ENCODE results near the gene CDHR2. TPM values are rescaled to one million over a fixed set of nuclear protein-coding genes. Genes with fewer than 3 reads are reported as not detected.

The CDHR2 gene
- total and polyA plus RNA-seq, 11 donors: 0.07 to 0.67 (median 0.35) TPM; not detected in 6

DNA sequence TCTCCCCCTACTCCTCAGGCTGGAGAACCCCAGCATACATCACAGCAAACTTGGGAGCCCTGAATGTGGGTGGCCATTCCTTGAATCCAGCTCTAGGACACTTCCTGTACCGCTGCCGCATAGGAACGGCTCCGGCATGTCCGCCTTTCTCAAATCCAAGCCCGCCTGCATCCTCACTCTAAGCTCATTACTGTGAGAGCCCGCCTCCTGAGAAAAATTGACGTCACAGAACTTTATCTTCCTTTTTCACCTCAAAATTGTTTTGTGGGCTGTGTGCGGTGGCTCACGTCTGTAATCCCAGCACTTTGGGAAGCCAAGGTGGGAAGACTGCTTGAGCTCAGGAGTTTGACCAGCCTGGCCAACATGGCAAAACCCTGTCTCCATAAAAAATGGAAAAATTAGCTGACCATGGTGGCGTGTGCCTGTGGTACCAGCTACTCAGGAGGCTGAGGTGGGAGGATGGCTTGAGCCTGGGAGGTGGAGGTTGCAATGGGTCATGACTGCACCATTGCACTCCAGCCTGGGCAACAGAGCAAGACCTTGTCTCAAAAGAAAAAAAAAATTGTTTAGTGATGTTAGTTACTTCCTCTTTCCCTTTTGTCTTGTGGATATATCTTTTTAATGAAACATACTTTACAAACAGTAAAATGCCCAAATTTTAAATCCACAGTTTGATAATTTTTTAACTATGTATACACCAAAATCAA, 34.7 kb upstream of the CDHR2 start:
- H3K4me3 ChIP-seq: no peak overlapping the region
- H3K36me3 ChIP-seq: peaks cover 0 to 10% (median 3%) of the 10 kb centered on the region in 9 donors
- TF ChIP-seq POLR2A (IDR thresholded peaks at IDR 0.05): no peak
- TF ChIP-seq, protein P1, sequence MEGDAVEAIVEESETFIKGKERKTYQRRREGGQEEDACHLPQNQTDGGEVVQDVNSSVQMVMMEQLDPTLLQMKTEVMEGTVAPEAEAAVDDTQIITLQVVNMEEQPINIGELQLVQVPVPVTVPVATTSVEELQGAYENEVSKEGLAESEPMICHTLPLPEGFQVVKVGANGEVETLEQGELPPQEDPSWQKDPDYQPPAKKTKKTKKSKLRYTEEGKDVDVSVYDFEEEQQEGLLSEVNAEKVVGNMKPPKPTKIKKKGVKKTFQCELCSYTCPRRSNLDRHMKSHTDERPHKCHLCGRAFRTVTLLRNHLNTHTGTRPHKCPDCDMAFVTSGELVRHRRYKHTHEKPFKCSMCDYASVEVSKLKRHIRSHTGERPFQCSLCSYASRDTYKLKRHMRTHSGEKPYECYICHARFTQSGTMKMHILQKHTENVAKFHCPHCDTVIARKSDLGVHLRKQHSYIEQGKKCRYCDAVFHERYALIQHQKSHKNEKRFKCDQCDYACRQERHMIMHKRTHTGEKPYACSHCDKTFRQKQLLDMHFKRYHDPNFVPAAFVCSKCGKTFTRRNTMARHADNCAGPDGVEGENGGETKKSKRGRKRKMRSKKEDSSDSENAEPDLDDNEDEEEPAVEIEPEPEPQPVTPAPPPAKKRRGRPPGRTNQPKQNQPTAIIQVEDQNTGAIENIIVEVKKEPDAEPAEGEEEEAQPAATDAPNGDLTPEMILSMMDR (IDR thresholded peaks at IDR 0.05): no peak
- ATAC-seq: no peak
- 64 to 82% (median 75%) methylated on average over 11 of the region's 11 CpGs for WGBS, 4 donors
- no peak for DNase-seq
- H3K4me1 ChIP-seq: no peaks in the 10 kb centered on the region
- no peaks in the 10 kb centered on the region for H3K27me3 ChIP-seq
- intact Hi-C loops (cut with DNase I): no loop called here
- no peak overlapping the region for H3K27ac ChIP-seq
- H3K9me3 ChIP-seq: no peaks in the 10 kb centered on the region

DNA sequence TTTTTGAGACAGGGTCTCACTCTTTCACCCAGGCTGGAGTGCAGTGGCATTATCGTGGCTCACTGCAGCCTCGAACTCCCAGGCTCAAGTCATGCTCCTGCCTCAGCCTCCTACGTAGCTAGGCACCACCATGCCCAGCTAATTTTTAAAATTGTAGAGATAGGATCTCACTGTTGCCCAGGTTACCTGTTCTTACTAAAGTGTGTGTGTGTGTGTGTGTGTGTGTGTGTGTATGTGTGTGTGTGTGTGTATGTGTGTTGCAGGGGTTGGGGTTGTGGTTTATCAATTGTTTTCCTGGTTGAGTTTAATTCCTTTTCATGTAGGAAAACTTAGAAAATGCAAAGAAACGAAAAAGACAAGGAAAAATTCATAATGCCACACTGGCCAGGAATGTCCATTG, 33.7 kb upstream of the CDHR2 start:
- ATAC-seq (no peak), DNase-seq (no peak)
- H3K4me3 ChIP-seq: no peak overlapping the region
- no peak for TF ChIP-seq POLR2A (IDR thresholded peaks at IDR 0.05)
- TF ChIP-seq, protein P1 (IDR thresholded peaks at IDR 0.05): no peak
- H3K4me1 ChIP-seq: no peaks in the 10 kb centered on the region
- H3K27ac ChIP-seq: no peak overlapping the region
- intact Hi-C loops (cut with DNase I): no loop called here
- no peaks in the 10 kb centered on the region for H3K27me3 ChIP-seq
- H3K36me3 ChIP-seq: peaks cover 0 to under 1% (median 0%) of the 10 kb centered on the region in 9 donors
- 85 to 87% (median 86%) methylated on average over 4 of the region's 4 CpGs for WGBS, 4 donors
- H3K9me3 ChIP-seq: no peaks in the 10 kb centered on the region

DNA sequence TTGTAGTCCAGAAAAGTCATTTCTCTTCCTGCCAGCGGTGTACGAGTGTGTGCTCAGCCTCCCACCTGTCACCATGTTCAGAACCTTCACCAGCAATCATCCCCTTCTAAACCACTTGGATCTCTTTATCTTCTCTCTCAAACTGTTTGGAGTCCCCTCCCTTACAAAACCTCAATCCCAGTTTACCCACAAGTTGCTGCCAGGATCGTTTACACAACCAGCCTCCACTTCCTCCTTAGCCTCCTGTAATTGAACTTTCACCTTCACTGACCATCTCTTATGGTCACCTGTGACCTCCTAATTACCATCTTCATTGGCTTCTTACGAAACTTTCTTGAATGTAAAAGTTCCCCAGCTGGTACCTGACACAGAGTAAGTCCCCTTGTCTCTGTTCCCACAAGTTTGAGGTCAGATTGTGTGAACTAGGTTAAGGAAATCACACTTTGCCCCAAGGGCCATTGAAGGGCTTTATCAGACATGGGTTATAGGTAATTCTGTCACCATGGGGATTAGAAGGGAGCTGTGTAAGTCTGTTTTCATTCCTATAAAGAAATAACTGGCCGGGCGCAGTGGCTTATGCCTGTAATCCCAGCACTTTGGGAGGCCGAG, 32.0 kb upstream of the CDHR2 start:
- no peak for DNase-seq
- TF ChIP-seq, protein P1 (IDR thresholded peaks at IDR 0.05): no peak
- intact Hi-C loops (cut with DNase I): no loop called here
- no peak overlapping the region for H3K4me3 ChIP-seq
- H3K27ac ChIP-seq: no peak overlapping the region
- ATAC-seq: no peak
- WGBS, 4 donors: 75 to 79% (median 77%) methylated on average over 7 of the region's 7 CpGs
- no peaks in the 10 kb centered on the region for H3K4me1 ChIP-seq
- H3K27me3 ChIP-seq: no peaks in the 10 kb centered on the region
- H3K36me3 ChIP-seq: no peaks in the 10 kb centered on the region
- H3K9me3 ChIP-seq: no peaks in the 10 kb centered on the region

DNA sequence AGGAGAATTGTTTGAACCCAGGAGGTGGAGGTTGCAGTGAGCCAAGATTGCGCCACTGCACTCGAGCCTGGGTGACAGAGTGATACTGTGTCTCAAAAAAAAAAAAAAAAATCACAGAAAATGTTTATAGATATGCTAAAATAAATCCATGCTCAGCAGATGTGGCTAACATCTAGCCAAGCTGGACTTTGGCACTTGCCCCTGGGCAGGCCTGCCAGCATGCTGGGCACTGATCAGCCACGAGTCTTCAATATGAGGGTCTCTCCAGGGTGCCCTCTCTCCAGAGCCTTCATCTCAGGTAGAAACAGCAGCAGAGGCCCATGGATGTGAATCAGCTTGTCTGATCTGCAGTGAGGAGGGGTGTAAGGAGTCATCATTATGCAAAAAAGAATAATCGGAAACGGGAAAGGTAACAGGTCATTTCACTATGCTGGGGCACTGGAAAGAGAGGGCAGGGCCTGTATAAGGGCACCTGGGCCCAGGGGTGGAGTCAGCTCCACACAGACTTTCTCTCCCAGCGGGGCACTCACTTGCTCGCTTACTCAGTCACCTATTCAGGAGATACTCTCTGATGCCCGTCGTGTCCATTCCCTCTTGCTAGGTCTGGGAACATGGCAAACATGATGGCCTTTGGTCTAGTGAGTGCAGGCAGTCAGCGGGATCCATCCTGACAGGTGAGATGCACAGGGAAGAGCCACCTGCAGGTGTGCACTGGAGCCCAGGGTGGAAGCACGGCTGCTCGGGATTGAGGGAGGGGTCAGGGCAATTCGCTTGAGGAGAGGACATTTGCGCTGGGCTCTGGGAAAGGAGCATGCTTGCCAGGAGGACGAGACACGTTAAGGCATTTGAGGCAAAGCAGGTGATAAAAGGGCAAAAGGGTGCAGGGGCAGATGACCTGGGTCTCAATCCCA, 29.1 kb upstream of the CDHR2 start:
- H3K4me3 ChIP-seq: no peak overlapping the region
- H3K4me1 ChIP-seq: no peaks in the 10 kb centered on the region
- ATAC-seq: no peak
- H3K36me3 ChIP-seq: no peaks in the 10 kb centered on the region
- WGBS, 4 donors: 75 to 78% (median 76%) methylated on average over 16 of the region's 16 CpGs
- no peaks in the 10 kb centered on the region for H3K27me3 ChIP-seq
- H3K27ac ChIP-seq: no peak overlapping the region
- intact Hi-C loops (cut with DNase I): no loop called here
- H3K9me3 ChIP-seq: no peaks in the 10 kb centered on the region
- no peak for DNase-seq
- no peak for TF ChIP-seq POLR2A (IDR thresholded peaks at IDR 0.05)
- TF ChIP-seq, protein P1 (IDR thresholded peaks at IDR 0.05): no peak

Measured in heart left ventricle (tissue), 16 donors.